Testis (tissue), 2 donors: ENCODE results near the gene AUP1.

Source experiments
- CTCF ChIP-seq, 3 experiments: fragments of 450-650 bp in 2 of 3; fragments of 200-600 bp in 1 of 3; sonication (generic) in 1 of 3; IDR thresholded peaks; one replicate each; pipeline ENCODE4 v1.5.1; 2016 to 2019; ENCODE audit warnings: antibody characterized with exemption in 3 of 3, mild to moderate bottlenecking in 2 of 3, moderate library complexity in 1 of 3
- POLR2A ChIP-seq: fragments of 450-650 bp; IDR thresholded peaks from one replicate; pipeline ENCODE4 v1.6.1; 2017; ENCODE audit warnings: antibody characterized with exemption, mild to moderate bottlenecking, moderate library complexity

- TF ChIP-seq CTCF (IDR thresholded peaks at IDR 0.05) (no peak), POLR2A (no peak)
These were observed 38.4 kb upstream of the AUP1 start for GRCh38 chr2:74567881-74568280.
